Measurements from ENCODE around the gene NKAIN1.

DNA sequence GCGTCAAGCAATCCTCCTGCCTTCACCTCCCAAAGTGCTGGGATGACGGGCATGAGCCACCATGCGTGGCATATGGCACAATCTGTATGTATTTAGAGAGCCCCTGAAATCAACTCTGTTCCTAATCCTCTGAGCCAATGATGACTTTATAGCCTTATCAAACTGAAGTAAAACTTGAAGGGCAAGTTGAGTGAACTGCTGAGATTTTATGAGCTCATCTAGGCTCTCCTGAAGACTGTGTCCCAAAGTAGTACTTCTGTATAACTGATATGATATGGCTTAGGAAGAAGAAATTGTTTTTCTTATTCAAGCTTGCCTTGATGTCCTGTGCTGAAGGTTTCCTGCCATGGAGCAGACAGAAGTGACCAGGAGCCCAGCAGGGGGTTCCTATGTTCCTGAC lies 23.7 kb upstream of the NKAIN1 start:
- TF ChIP-seq, protein P1, sequence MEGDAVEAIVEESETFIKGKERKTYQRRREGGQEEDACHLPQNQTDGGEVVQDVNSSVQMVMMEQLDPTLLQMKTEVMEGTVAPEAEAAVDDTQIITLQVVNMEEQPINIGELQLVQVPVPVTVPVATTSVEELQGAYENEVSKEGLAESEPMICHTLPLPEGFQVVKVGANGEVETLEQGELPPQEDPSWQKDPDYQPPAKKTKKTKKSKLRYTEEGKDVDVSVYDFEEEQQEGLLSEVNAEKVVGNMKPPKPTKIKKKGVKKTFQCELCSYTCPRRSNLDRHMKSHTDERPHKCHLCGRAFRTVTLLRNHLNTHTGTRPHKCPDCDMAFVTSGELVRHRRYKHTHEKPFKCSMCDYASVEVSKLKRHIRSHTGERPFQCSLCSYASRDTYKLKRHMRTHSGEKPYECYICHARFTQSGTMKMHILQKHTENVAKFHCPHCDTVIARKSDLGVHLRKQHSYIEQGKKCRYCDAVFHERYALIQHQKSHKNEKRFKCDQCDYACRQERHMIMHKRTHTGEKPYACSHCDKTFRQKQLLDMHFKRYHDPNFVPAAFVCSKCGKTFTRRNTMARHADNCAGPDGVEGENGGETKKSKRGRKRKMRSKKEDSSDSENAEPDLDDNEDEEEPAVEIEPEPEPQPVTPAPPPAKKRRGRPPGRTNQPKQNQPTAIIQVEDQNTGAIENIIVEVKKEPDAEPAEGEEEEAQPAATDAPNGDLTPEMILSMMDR (IDR thresholded peaks at IDR 0.05): no peak
- TF ChIP-seq TCF7L2 (IDR thresholded peaks at IDR 0.05; ENCODE audit: low read depth, low read length): no peak
- no peak for TF ChIP-seq POLR2AphosphoS5 (IDR thresholded peaks at IDR 0.05; ENCODE audit: low read depth, low read length)
- TF ChIP-seq, protein P2, sequence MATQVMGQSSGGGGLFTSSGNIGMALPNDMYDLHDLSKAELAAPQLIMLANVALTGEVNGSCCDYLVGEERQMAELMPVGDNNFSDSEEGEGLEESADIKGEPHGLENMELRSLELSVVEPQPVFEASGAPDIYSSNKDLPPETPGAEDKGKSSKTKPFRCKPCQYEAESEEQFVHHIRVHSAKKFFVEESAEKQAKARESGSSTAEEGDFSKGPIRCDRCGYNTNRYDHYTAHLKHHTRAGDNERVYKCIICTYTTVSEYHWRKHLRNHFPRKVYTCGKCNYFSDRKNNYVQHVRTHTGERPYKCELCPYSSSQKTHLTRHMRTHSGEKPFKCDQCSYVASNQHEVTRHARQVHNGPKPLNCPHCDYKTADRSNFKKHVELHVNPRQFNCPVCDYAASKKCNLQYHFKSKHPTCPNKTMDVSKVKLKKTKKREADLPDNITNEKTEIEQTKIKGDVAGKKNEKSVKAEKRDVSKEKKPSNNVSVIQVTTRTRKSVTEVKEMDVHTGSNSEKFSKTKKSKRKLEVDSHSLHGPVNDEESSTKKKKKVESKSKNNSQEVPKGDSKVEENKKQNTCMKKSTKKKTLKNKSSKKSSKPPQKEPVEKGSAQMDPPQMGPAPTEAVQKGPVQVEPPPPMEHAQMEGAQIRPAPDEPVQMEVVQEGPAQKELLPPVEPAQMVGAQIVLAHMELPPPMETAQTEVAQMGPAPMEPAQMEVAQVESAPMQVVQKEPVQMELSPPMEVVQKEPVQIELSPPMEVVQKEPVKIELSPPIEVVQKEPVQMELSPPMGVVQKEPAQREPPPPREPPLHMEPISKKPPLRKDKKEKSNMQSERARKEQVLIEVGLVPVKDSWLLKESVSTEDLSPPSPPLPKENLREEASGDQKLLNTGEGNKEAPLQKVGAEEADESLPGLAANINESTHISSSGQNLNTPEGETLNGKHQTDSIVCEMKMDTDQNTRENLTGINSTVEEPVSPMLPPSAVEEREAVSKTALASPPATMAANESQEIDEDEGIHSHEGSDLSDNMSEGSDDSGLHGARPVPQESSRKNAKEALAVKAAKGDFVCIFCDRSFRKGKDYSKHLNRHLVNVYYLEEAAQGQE (IDR thresholded peaks at IDR 0.05; ENCODE audit: insufficient read depth in 1 of 2, low read depth in 2 of 2, low read length in 1 of 2): no peak
- no peak for TF ChIP-seq SIN3A (IDR thresholded peaks at IDR 0.05; ENCODE audit: borderline replicate concordance, insufficient read depth, low read depth, low read length)
